HepG2 (cell line): ENCODE measurements around the gene ZNF597.

ENCODE experiments used
- BHLHE40 ChIP-seq: IDR thresholded peaks from 2 replicates; pipeline ENCODE4 v1.6.1; 2011; ENCODE audit warnings: low read length, improper control_type of control experiment
- CTCF ChIP-seq: sonication (generic); formaldehyde crosslinking; IDR thresholded peaks from 2 replicates; pipeline ENCODE4 v1.5.0; 2020; ENCODE audit warnings: mild to moderate bottlenecking, missing genetic modification reagents, moderate library complexity
- EP300 ChIP-seq, 3 experiments: sonication (generic) in 1 of 3; formaldehyde crosslinking in 1 of 3; IDR thresholded peaks; 2 replicates each; pipeline versions ENCODE4 v1.5.1 to v1.6.1; 2011 to 2020; ENCODE audit warnings: low read depth in 2 of 3, low read length in 2 of 3, borderline replicate concordance in 1 of 3, improper control_type of control experiment in 1 of 3, mild to moderate bottlenecking in 1 of 3, missing genetic modification reagents in 1 of 3, moderate library complexity in 1 of 3
- HNF4G ChIP-seq, 2 experiments: sonication (generic) in 1 of 2; formaldehyde crosslinking in 1 of 2; IDR thresholded peaks; 2 replicates each; pipeline versions ENCODE4 v1.4.0 to v1.6.1; 2011 to 2020; ENCODE audit warnings: borderline replicate concordance in 2 of 2, low read depth in 2 of 2, mild to moderate bottlenecking in 2 of 2, low read length in 1 of 2, missing genetic modification reagents in 1 of 2, moderate library complexity in 1 of 2
- IKZF5 ChIP-seq: IDR thresholded peaks from 2 replicates; pipeline ENCODE4 v1.6.1; 2018; ENCODE audit warnings: missing genetic modification reagents, mild to moderate bottlenecking, missing compliant biosample characterization
- MAX ChIP-seq: IDR thresholded peaks from 2 replicates; pipeline ENCODE4 v1.6.1; 2012; ENCODE audit warnings: inconsistent platforms
- NFE2L2 ChIP-seq: fragments of 150-350 bp; IDR thresholded peaks from 2 replicates; pipeline ENCODE4 v1.6.1; 2014; ENCODE audit warnings: low read length
- SAFB2 ChIP-seq: sonication (generic); formaldehyde crosslinking; IDR thresholded peaks from 2 replicates; pipeline ENCODE4 v1.5.1; 2020; ENCODE audit warnings: missing genetic modification reagents, low read depth, mild to moderate bottlenecking, borderline replicate concordance
- U2AF2 ChIP-seq: fragments of 200-400 bp; formaldehyde crosslinking; IDR thresholded peaks from 2 replicates; pipeline ENCODE4 v1.6.1; 2017; ENCODE audit warnings: low read depth, mild to moderate bottlenecking, low read length

GRCh38 chr16:3476409-3476808 lies 33.1 kb upstream of the ZNF597 start:
- TF ChIP-seq CTCF (CRISPR knock-in tag) = no peak
- TF ChIP-seq MAX = no peak
- no peak for TF ChIP-seq BHLHE40
- TF ChIP-seq NFE2L2 = no peak
- no peak for TF ChIP-seq U2AF2
- no peak for TF ChIP-seq SAFB2 (CRISPR knock-in tag)
- TF ChIP-seq IKZF5 (CRISPR knock-in tag) = no peak
- TF ChIP-seq EP300 (IDR thresholded peaks at IDR 0.05; ENCODE audit: low read depth in 2 of 2, low read length in 2 of 2) = no peak
- no peak for TF ChIP-seq EP300 (CRISPR knock-in tag; IDR thresholded peaks at IDR 0.05; ENCODE audit: borderline replicate concordance)
- no peak for TF ChIP-seq HNF4G (IDR thresholded peaks at IDR 0.05; ENCODE audit: borderline replicate concordance, low read depth, low read length)
- TF ChIP-seq HNF4G (CRISPR knock-in tag; IDR thresholded peaks at IDR 0.05; ENCODE audit: borderline replicate concordance, low read depth) = no peak
